GM04503 (cell line): ENCODE results near the gene SIM1.

Source experiments
- DNase-seq: peaks from one replicate; pipeline ENCODE4 v3.0.0-alpha.2; 2012; ENCODE audit warnings: low read depth

The SIM1 gene

GRCh38 chr6:100464903-100465700 lies at the start of gene SIM1:
SIM1 (minus strand) TSS chr6:100464921; CDS start chr6:100463468, 1,453 bp downstream.
- peak; percentile 82 for DNase-seq

- DNase-seq: no peak
These were observed 47.6 kb upstream of the SIM1 start for GRCh38 chr6:100512203-100512862.

- no peak for DNase-seq
These were observed 44.4 kb upstream of the SIM1 start for GRCh38 chr6:100509101-100509500.

GRCh38 chr6:100506651-100507050 lies 41.9 kb upstream of the SIM1 start:
- no peak for DNase-seq

- DNase-seq: peak; percentile 47
These were observed 40.3 kb upstream of the SIM1 start for GRCh38 chr6:100504786-100505737.

- no peak for DNase-seq
These were observed 38.5 kb upstream of the SIM1 start for GRCh38 chr6:100503043-100503705.

- no peak for DNase-seq
These were observed 28.6 kb upstream of the SIM1 start for GRCh38 chr6:100493206-100493888.

- DNase-seq: no peak
These were observed 27.4 kb upstream of the SIM1 start for GRCh38 chr6:100491952-100492670.

- DNase-seq: no peak
These were observed 25.3 kb upstream of the SIM1 start for GRCh38 chr6:100490065-100490464.

GRCh38 chr6:100488244-100488643 lies 23.5 kb upstream of the SIM1 start:
- DNase-seq: no peak

GRCh38 chr6:100487638-100488037 lies 22.9 kb upstream of the SIM1 start:
- DNase-seq: no peak

GRCh38 chr6:100485268-100485667 lies 20.5 kb upstream of the SIM1 start:
- no peak for DNase-seq

- DNase-seq: no peak
These were observed 19.8 kb upstream of the SIM1 start for GRCh38 chr6:100484474-100484873.

GRCh38 chr6:100482698-100483097 lies 18.0 kb upstream of the SIM1 start:
- DNase-seq: no peak

- DNase-seq: no peak
These were observed 14.7 kb upstream of the SIM1 start for GRCh38 chr6:100479179-100480035.

GRCh38 chr6:100475554-100476320 lies 11.0 kb upstream of the SIM1 start:
- no peak for DNase-seq

- DNase-seq: no peak
These were observed 8.5 kb upstream of the SIM1 start for GRCh38 chr6:100473182-100473581.

GRCh38 chr6:100472674-100473073 lies 8.0 kb upstream of the SIM1 start:
- DNase-seq: no peak
